Articular chondrocyte of knee joint (primary cell): ENCODE data around the gene ANGPT4. TPM values are rescaled to one million over a fixed set of nuclear protein-coding genes. Genes with fewer than 3 reads are reported as not detected.

ENCODE experiments used
- total RNA-seq: library from RNA; depleted of rRNA; stranded (reverse); fragments of >200 nt; gene quantifications from 2 replicates; pipeline ENCODE4 v1.2.3, GENCODE V29; 2012

The ANGPT4 gene, protein sequence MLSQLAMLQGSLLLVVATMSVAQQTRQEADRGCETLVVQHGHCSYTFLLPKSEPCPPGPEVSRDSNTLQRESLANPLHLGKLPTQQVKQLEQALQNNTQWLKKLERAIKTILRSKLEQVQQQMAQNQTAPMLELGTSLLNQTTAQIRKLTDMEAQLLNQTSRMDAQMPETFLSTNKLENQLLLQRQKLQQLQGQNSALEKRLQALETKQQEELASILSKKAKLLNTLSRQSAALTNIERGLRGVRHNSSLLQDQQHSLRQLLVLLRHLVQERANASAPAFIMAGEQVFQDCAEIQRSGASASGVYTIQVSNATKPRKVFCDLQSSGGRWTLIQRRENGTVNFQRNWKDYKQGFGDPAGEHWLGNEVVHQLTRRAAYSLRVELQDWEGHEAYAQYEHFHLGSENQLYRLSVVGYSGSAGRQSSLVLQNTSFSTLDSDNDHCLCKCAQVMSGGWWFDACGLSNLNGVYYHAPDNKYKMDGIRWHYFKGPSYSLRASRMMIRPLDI
- under 0.01 TPM in 1 of 2 replicates, not detected in the other for total RNA-seq

GRCh38 chr20:916125-916799 is at the start of gene ANGPT4:
TSS of gene ANGPT4 (minus strand) at chr20:916334. CDS start at chr20:916214, 120 bp downstream.

DNA sequence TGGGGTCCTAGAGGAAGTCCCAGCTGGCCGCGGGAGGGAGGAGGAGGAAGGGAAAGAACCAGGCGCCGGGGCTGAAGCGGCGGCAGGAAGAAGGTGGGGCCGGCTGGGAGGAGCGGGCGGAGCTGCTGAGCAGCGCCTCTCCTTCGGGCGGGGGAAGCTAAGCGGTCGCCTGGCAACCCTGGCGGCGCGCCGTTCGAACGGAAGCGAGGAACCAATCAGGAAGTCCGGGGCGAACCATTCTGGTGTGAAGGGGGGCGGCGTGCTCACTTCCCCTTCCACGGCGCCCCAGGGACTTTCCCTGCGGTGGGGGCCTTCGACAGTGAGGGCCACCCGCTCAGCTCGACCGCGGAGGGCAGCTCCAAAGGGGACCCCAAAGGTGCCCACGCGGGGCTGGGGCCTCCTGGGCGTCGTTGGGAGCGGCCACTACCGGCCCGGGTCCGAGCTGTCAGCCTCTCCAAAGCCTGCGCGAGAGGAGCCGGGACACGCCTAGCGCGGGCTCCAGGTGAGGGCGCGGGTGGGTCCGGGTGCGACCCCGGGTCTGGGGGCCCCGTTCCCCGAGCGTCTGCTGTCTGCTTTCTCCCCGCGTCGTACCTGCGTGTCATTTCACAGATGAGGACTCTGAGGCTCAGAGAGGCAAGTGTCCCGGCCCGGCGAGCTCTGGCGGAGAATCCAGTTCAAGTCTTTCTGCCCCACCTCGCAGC is 82.5 kb downstream of the ANGPT4 start, which contains the start of gene FAM110A:
TSS of gene FAM110A (plus strand) at position 266 of the 701 bp plus-strand sequence. CDS start 11,090 bp downstream, outside the sequence.

Other genes starting within 250 kb of the ANGPT4 start
- not detected in 2 replicates for gene SCRT2, start 240.5 kb downstream of the ANGPT4 start, total RNA-seq
- gene SLC52A3, start 147.8 kb downstream of the ANGPT4 start, total RNA-seq, result not detected in 2 replicates
- gene FAM110A, start 82.6 kb downstream of the ANGPT4 start, total RNA-seq, result 5.2 and 7.0 TPM in 2 replicates
- under 0.01 TPM in 1 of 2 replicates, not detected in the other for gene RSPO4, start 86.0 kb upstream of the ANGPT4 start, total RNA-seq
- gene PSMF1, start 202.3 kb upstream of the ANGPT4 start, total RNA-seq, result 76.2 and 144 TPM in 2 replicates